ENCODE measurements around the gene ZNF235.
"Not testable (repeated sequence)": the region's sequence is repeated elsewhere in the genome, so short reads cannot be mapped to it uniquely, and the experiment has no call there.

ZNF235 gene

GRCh38 chr19:44255705-44256411, 49.0 kb downstream of the ZNF235 start:
- DNase-seq (ENCODE audit: low spot score): no peak

GRCh38 chr19:44254496-44254895, 50.3 kb downstream of the ZNF235 start:
- no peak for DNase-seq (ENCODE audit: low spot score)

DNA sequence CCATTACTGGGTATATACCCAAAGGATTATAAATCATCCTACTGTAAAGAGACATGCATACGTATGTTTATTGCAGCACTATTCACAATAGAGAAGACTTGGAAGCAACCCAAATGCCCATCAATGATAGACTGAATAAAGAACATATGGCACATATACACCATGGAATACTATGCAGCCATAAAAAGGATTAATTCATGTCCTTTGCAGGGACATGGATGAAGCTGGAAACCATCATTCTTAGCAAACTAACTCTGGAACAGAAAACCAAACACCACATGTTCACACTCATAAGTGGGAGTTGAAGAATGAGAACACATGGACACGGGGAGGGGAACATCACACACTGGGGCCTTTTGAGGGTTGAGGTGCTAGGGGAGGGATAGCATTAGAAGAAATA, 51.4 kb downstream of the ZNF235 start:
- DNase-seq (ENCODE audit: low spot score): not testable (repeated sequence)

DNA sequence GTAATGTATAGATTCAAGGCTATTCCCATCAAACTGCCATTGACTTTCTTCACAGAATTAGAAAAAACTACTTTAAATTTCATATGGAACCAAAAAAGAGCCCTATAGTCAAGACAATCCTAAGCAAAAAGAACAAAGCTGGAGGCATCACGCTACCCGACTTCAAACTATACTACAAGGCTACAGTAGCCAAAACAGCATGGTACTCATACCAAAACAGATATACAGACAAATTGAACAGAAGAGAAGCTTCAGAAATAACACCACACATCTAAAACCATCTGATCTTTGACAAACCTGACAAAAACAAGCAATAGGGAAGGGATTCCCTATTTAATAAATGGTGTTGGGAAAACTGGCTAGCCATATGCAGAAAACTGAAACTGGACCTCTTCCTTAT, 52.5 kb downstream of the ZNF235 start:
- DNase-seq (ENCODE audit: low spot score): not testable (repeated sequence)

GRCh38 chr19:44236384-44236783, 68.4 kb downstream of the ZNF235 start:
- DNase-seq (ENCODE audit: low spot score): no peak
